ENCODE measurements around the gene TECPR2.

Gene TECPR2

DNA sequence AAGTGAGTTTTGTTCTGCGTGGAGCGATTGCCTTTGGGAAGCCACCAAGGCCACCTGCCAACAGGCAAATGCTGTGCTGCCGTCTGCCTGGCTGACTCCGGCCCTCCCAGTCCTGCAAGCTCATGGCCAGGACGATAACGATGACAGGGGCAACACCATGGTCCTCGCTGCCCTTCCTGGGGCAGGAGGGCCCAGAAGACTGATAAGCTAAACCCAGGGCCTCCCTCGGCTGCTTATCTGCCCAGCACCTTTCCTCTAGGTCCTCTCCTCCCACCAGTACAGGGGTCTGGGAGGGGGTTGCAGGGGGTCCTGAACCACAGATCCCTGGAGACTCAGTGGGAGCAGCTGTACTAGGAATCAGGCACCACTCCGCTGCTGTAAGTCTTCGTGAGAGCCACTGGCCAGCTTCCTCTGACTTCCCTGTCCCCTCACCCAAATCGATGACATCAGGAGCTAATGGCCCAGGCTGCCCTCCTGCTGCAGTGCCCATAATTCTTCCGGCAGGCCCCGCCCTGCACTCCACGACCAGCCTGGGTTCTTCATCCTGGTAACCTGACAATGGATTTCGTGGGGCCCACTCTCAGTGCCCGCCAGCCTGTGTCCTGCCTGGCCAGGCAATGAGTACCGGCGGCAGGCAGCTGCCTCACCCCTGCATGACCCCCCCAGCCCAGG, 141.7 kb downstream of the TECPR2 start:
- no peak for DNase-seq (ENCODE audit: extremely low read depth, low read depth)
- TF ChIP-seq, protein P1, sequence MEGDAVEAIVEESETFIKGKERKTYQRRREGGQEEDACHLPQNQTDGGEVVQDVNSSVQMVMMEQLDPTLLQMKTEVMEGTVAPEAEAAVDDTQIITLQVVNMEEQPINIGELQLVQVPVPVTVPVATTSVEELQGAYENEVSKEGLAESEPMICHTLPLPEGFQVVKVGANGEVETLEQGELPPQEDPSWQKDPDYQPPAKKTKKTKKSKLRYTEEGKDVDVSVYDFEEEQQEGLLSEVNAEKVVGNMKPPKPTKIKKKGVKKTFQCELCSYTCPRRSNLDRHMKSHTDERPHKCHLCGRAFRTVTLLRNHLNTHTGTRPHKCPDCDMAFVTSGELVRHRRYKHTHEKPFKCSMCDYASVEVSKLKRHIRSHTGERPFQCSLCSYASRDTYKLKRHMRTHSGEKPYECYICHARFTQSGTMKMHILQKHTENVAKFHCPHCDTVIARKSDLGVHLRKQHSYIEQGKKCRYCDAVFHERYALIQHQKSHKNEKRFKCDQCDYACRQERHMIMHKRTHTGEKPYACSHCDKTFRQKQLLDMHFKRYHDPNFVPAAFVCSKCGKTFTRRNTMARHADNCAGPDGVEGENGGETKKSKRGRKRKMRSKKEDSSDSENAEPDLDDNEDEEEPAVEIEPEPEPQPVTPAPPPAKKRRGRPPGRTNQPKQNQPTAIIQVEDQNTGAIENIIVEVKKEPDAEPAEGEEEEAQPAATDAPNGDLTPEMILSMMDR (IDR thresholded peaks at IDR 0.05; ENCODE audit: low read depth, low read length): no peak

DNA sequence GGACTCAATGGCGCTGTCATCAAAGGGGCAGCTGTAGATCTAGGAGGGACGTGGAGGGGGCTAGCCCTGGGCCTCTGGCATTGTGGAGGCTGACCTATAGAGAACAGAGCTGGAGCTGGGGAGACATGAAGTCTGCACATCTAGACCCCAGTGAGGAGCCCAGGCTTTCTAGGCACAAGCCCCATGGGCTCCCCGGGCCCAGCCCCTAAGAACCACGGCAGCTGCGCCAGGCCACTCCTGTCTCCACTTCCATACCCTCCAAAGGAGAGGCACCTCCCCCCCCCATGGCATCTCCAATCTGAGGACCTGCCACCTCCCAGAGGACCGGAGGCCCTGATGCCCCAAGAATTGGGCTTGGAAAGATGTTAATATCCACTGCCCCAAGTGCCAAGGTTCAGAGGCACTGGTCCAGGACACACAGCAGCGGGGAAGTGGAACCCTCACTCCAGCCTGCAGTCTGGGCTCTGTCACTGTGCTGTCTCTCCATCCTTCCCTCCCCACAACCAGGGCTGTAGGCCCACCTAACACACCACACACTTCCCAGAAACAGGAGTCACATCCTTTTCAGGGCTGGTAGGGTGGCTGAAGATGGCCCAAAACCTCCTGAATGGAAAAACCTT, 142.4 kb downstream of the TECPR2 start:
- TF ChIP-seq, protein P1 (IDR thresholded peaks at IDR 0.05; ENCODE audit: low read depth, low read length): no peak
- no peak for DNase-seq (ENCODE audit: extremely low read depth, low read depth)

DNA sequence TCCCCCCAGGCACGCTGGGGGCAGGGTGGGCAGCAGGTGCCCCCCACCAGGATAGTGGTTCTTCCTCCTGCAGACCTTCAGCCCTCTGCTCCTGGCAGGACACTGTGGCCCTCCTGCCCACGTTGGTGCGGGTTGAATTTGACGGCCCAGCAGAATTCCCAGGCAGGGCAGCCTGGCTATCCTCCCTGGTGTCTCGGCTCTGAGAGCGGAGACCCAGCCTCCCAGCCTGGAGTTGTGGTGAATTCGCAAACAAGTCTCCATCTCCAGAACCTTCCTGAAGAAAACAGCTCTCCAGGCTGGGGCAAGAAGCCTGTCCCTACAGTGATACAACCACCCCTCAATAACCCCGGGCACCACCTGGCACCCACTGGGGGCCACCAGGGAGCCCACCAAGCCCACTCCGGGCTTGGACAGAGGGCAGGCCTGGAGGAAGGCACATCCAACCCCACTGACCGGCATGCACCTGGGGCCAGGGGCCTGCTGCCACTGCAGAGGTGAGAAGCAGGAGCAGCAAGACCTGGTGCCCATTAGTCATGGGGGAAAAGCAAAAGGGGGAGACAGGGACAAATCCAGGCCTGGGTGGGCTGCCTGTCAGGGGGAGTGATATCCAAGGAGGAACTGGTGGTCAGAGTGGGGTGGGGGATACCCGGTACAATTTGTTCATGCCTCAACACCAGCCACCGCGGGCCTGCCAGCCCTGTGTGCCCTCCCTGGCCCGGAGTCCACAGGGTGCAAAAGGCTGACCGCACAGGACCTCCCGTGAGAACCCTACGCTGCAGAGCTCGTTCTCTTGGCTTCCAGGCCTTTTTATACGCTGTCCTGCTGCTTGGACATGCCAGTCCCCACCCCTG, 143.3 kb downstream of the TECPR2 start:
- TF ChIP-seq, protein P1 (IDR thresholded peaks at IDR 0.05; ENCODE audit: low read depth, low read length): no peak

DNA sequence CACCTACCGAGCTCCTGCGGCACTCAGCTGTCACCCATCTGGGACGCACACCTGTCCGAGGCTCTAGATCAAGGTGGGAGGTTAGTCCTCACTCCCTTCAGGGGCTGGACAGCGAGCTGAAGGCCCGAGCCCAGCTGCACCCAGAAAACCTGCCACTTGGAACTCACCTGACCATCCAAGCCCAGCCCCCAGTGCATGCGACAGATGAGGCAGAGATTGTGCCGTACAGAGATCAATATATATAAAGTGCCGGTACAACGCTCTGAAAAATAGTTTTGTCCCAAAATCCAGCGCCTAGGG, 143.8 kb downstream of the TECPR2 start:
- TF ChIP-seq, protein P1 (IDR thresholded peaks at IDR 0.05; ENCODE audit: low read depth, low read length): no peak
- no peak for DNase-seq (ENCODE audit: extremely low read depth, low read depth)

More for the DNA sequence above, 143.3 kb downstream of the TECPR2 start:
- no peak for DNase-seq (ENCODE audit: extremely low read depth, low read depth)

DNA sequence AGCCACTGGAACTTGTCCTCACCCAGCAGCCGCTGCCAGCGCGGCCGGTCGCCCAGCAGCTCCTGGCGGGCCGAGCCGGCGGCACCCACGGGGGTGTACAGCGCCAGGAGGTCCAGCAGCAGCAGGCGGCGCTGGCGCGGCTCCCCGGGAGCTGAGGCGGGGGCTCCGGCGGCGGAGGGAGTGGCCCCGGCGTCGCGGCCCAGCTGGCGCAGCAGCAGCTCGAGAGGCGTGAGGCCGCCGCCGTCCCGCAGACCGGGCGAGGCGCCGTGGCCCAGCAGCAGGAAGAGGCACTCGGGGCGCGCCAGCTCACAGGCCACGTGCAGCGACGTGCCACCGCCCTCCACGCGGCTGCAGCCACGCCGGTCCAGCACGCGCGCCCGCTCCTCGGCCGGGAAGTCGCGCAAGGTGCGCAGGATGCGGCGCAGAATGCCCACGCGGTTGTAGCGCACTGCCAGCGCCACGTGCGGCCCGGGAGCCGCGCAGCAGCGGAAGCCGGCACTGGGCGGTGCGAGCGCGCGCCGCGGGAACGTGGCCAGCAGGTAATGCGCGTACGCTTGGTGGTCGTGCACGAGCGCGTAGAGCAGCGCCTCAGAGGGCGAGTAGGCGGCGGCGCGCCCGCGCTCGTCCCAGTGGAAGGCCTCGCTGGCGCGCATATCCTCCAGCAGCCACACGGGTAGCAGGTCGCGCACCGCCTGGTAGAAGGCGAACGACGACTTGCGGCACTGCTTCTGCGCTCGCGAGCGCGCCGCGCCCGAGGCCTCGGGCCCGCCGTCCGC, 144.5 kb downstream of the TECPR2 start:
- no peak for DNase-seq (ENCODE audit: extremely low read depth, low read depth)
- TF ChIP-seq, protein P1 (IDR thresholded peaks at IDR 0.05; ENCODE audit: low read depth, low read length): no peak

DNA sequence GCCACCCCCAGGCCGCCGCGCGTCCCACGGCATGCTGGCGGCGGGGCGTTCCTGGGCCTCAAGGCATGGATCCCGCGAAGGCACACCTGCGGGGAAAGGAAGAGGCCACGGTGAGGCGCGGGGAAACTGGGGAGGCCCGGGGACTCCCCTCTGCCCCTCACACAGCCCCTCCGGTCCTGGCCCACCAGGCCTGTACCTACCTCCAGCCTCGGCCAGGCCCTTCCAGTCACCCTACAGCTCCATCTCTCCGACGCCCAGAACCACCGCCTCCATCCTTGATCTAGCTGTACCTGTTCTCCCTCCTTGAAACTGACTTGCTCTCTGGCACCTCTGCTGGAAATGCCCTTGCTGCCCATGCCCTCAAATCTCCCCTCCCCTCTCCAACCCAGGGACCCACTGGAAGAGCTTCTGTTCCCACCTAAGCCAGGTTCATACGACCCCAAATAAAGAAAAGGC, 145.1 kb downstream of the TECPR2 start:
- TF ChIP-seq, protein P1 (IDR thresholded peaks at IDR 0.05; ENCODE audit: low read depth, low read length): no peak
- DNase-seq (ENCODE audit: extremely low read depth, low read depth): no peak
